ENCODE measurements around the gene TBX10.
A peak's percentile ranks its signal among the peaks of the same experiment; 100 is the strongest.
"Not testable (repeated sequence)": the region's sequence is repeated elsewhere in the genome, so short reads cannot be mapped to it uniquely, and the experiment has no call there.

Gene TBX10

GRCh38 chr11:67663532-67664212 lies 24.1 kb upstream of the TBX10 start:
- DNase-seq, result no peak

GRCh38 chr11:67662835-67663531 lies 23.4 kb upstream of the TBX10 start:
- no peak for DNase-seq

GRCh38 chr11:67662142-67662834 lies 22.7 kb upstream of the TBX10 start:
- no peak for DNase-seq

GRCh38 chr11:67660752-67661151 lies 21.2 kb upstream of the TBX10 start:
- DNase-seq, result not testable (repeated sequence)

GRCh38 chr11:67659651-67660165 lies 20.1 kb upstream of the TBX10 start:
- DNase-seq, result not testable (repeated sequence)

GRCh38 chr11:67657300-67657699 lies 17.7 kb upstream of the TBX10 start:
- no peak for DNase-seq

GRCh38 chr11:67656278-67656922 lies 16.8 kb upstream of the TBX10 start:
- no peak for DNase-seq

- no peak for DNase-seq
These were observed 14.7 kb upstream of the TBX10 start for GRCh38 chr11:67654225-67654624.

- DNase-seq, result no peak
These were observed 13.6 kb upstream of the TBX10 start for GRCh38 chr11:67652965-67653845.

- DNase-seq, result no peak
These were observed 12.6 kb upstream of the TBX10 start for GRCh38 chr11:67651976-67652781.

GRCh38 chr11:67649634-67650510 lies 10.3 kb upstream of the TBX10 start:
- DNase-seq, result peak; percentile 47

- DNase-seq, result no peak
These were observed 9.4 kb upstream of the TBX10 start for GRCh38 chr11:67648796-67649613.

GRCh38 chr11:67648140-67648795 lies 8.7 kb upstream of the TBX10 start:
- DNase-seq, result peak; percentile 36

GRCh38 chr11:67647471-67647870 lies 7.9 kb upstream of the TBX10 start:
- DNase-seq, result no peak

GRCh38 chr11:67646535-67647336 lies 7.2 kb upstream of the TBX10 start:
- no peak for DNase-seq

GRCh38 chr11:67645521-67646461 lies 6.2 kb upstream of the TBX10 start:
- no peak for DNase-seq
